ENCODE data around the gene PC. TPM values are rescaled to one million over a fixed set of nuclear protein-coding genes. Genes with fewer than 3 reads are reported as not detected.
"Not testable (repeated sequence)": the region's sequence is repeated elsewhere in the genome, so short reads cannot be mapped to it uniquely, and the experiment has no call there.

Gene PC
- total RNA-seq, 3 donors from 2014 or later: 20.0 to 43.8 (median 43.3) TPM

- no peaks in the 10 kb centered on the region for H3K36me3 ChIP-seq (ENCODE audit: low read depth)
- no peak for ATAC-seq
- intact Hi-C loops (cut with DNase I, micrococcal nuclease): no loop called here
Measured at GRCh38 chr11:66815646-66816045, 142.5 kb downstream of the PC start.

GRCh38 chr11:66814678-66815077 is 143.5 kb downstream of the PC start:
- no peak for ATAC-seq
- Histone ChIP-seq H3K4me3 (no peak overlapping the region), H3K9me3 (no peaks in the 10 kb centered on the region), H3K4me1 (ENCODE audit: low read depth) (no peaks in the 10 kb centered on the region), H3K36me3 (ENCODE audit: low read depth) (no peaks in the 10 kb centered on the region)
- no peak for TF ChIP-seq CTCF (IDR thresholded peaks at IDR 0.05)
- no peak for DNase-seq
- intact Hi-C loops (cut with DNase I, micrococcal nuclease): no loop called here

More at GRCh38 chr11:66815646-66816045, 142.5 kb downstream of the PC start:
- H3K4me3 ChIP-seq: no peak overlapping the region
- no peaks in the 10 kb centered on the region for H3K4me1 ChIP-seq (ENCODE audit: low read depth)
- DNase-seq: no peak
- TF ChIP-seq CTCF (IDR thresholded peaks at IDR 0.05): no peak
- no peaks in the 10 kb centered on the region for H3K9me3 ChIP-seq

DNA sequence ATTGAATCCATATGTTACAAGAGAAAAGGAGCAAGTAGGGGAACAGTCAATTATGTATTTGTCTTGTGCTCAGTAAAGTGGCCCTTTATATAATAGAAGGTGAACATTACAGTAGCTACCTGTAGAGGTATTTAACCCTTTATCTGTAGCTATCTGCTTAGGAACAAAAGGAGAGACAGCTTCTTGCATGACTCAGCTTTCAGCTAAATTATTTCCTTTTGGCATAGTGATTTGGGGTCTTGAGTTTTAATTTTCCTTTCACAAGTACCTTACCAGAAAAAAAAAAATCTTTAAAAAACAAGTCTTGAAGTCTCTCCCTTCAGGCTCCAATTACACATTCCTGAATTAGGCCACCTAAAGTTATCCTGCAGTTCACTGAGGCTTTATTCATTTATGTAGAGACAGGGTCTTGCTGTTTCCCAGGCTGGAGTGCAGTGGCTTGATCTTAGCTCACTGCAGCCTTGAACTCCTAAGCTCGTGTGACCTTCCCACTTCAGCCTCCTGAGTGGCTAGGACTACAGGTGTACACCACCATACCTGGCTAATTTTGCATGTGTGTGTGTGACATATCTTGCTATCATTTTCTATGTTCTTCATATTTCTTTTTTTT is 147.5 kb downstream of the PC start:
- no peak for ATAC-seq
- intact Hi-C loops (cut with DNase I, micrococcal nuclease): no loop called here
- DNase-seq: no peak
- H3K4me3 ChIP-seq: no peak overlapping the region
- H3K36me3 ChIP-seq (ENCODE audit: low read depth): no peaks in the 10 kb centered on the region
- H3K9me3 ChIP-seq: no peaks in the 10 kb centered on the region
- TF ChIP-seq CTCF (IDR thresholded peaks at IDR 0.05): no peak
- no peaks in the 10 kb centered on the region for H3K4me1 ChIP-seq (ENCODE audit: low read depth)

DNA sequence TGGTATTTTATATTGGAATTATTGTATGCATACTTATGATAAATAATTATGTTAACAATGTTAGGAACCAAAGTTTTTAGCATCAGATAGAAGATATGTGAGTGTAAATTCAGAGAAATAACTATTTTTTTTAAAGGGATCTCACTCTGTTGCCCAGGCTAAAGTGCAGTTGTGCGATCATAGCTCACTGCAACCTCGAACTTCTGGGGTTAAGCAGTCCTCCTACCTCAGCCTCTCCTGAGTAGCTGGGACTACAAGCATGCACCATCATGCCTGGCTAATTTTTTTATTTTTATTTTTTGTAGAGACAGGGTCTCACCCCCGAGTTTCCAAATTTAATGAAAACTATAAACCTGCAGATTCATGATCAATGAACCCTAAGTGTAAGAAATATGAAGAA is 148.6 kb downstream of the PC start:
- H3K36me3 ChIP-seq (ENCODE audit: low read depth): no peaks in the 10 kb centered on the region
- intact Hi-C loops (cut with DNase I, micrococcal nuclease): no loop called here
- H3K4me1 ChIP-seq (ENCODE audit: low read depth): no peaks in the 10 kb centered on the region
- H3K4me3 ChIP-seq: no peak overlapping the region
- ATAC-seq: no peak
- DNase-seq: no peak
- no peaks in the 10 kb centered on the region for H3K9me3 ChIP-seq
- TF ChIP-seq CTCF (IDR thresholded peaks at IDR 0.05): no peak

- no peaks in the 10 kb centered on the region for H3K36me3 ChIP-seq (ENCODE audit: low read depth)
- H3K4me1 ChIP-seq (ENCODE audit: low read depth): no peaks in the 10 kb centered on the region
- no peak for TF ChIP-seq CTCF (IDR thresholded peaks at IDR 0.05)
- ATAC-seq (no peak), DNase-seq (no peak)
- no peaks in the 10 kb centered on the region for H3K9me3 ChIP-seq
- intact Hi-C loops (cut with DNase I, micrococcal nuclease): no loop called here
- H3K4me3 ChIP-seq: no peak overlapping the region
Measured at GRCh38 chr11:66800720-66801428, 157.3 kb downstream of the PC start.

- ATAC-seq; H3K36me3 ChIP-seq (ENCODE audit: low read depth); DNase-seq; intact Hi-C loops (cut with DNase I, micrococcal nuclease); H3K9me3 ChIP-seq; H3K4me1 ChIP-seq (ENCODE audit: low read depth); H3K4me3 ChIP-seq: not testable (repeated sequence)
Measured at GRCh38 chr11:66799815-66800214, 158.4 kb downstream of the PC start.

Small RNA genes lying within 50 kb of the gene (microRNA-seq; reads per million reads assigned to microRNA genes)
- gene MIR3163: not detected

Other genes starting within 250 kb of the PC start
- 10 to 100 TPM in 1 of 3 donors, 1 to 10 TPM in 2; 3.7 to 10.0 (median 6.3) TPM for gene SPTBN2, start 229.2 kb downstream of the PC start, total RNA-seq
- 10 to 100 TPM; 24.9 to 27.2 (median 27.2) TPM for gene RCE1, start 114.9 kb downstream of the PC start, total RNA-seq
- 10 to 100 TPM; 20.3 to 29.1 (median 27.8) TPM for gene LRFN4, start 101.3 kb downstream of the PC start, total RNA-seq
- 10 to 100 TPM; 26.9 to 51.5 (median 38.3) TPM for gene C11orf86, start 16.9 kb upstream of the PC start, total RNA-seq
- gene SYT12, start 64.8 kb upstream of the PC start, total RNA-seq: under 1 TPM in 1 of 3 donors, not detected in 2; 0.09 TPM
- 1 to 10 TPM; 3.3 to 7.2 (median 3.9) TPM for gene RHOD, start 98.5 kb upstream of the PC start, total RNA-seq
- 10 to 100 TPM; 67.2 to 84.6 (median 77.1) TPM for gene KDM2A, start 160.9 kb upstream of the PC start, total RNA-seq

Data from mucosa of descending colon (tissue), 3 donors.